ENCODE results near the gene PSME2.

- TF ChIP-seq FOS (IDR thresholded peaks at IDR 0.05; ENCODE audit: borderline replicate concordance, insufficient read depth, low read length): no peak
- no peak for TF ChIP-seq POLR2AphosphoS5 (IDR thresholded peaks at IDR 0.05; ENCODE audit: insufficient read depth, low read depth, low read length)
- no peak for TF ChIP-seq CTCF (IDR thresholded peaks at IDR 0.05; ENCODE audit: extremely low read depth in 1 of 2, insufficient read depth in 1 of 2, low read depth in 1 of 2, low read length in 2 of 2)
Measured at GRCh38 chr14:24106672-24107271, 39.6 kb downstream of the PSME2 start.
